Panc1 (cell line): ENCODE results near the gene PRKG1. TPM values are rescaled to one million over a fixed set of nuclear protein-coding genes. Genes with fewer than 3 reads are reported as not detected.
"Not testable (repeated sequence)": the region's sequence is repeated elsewhere in the genome, so short reads cannot be mapped to it uniquely, and the experiment has no call there.

Source experiments
- ATAC-seq: fragments of 200-7000 bp; cut with Tn5 transposase; 2 replicates; pipeline ENCODE4 v1.9.1; 2020; ENCODE audit warnings: mild to moderate bottlenecking, moderate library complexity
- BruUV-seq: library from RNA; stranded (reverse); fragments of 400-500 nt; replicated peaks from 2 replicates; lab custom pipeline; 2021; lab: Mats Ljungman, UMichigan
- CTCF ChIA-PET: fragments of 300-600 bp; sonication (Branson Sonifier 250); formaldehyde crosslinking; loops from one replicate; lab custom pipeline; 2022; ENCODE audit warnings: antibody characterized with exemption; lab: Charles Lee
- POLR2A ChIA-PET: fragments of 300-600 bp; sonication (Branson Sonifier 250); formaldehyde crosslinking; loops from one replicate; lab custom pipeline; 2022; ENCODE audit warnings: antibody characterized with exemption; lab: Charles Lee
- DNase-seq: peaks from one replicate; pipeline ENCODE4 v3.0.0-alpha.2; 2010; ENCODE audit warnings: low read depth, low spot score
- H3K27ac ChIP-seq: 2 replicates; pipeline ENCODE4 v1.5.1; 2011; ENCODE audit warnings: mild to moderate bottlenecking, low read length, inconsistent platforms
- H3K27me3 ChIP-seq: fragments of 200-500 bp; sonication (Bioruptor generic); 2 replicates; pipeline ENCODE4 v1.6.0; 2014; ENCODE audit warnings: low read length, inconsistent platforms; ENCODE audit not compliant: control insufficient read depth, insufficient read depth
- H3K36me3 ChIP-seq: fragments of 200-500 bp; sonication (Bioruptor generic); 2 replicates; pipeline ENCODE4 v1.5.1; 2014; ENCODE audit warnings: inconsistent platforms, mild to moderate bottlenecking, low read length, moderate library complexity; ENCODE audit not compliant: control insufficient read depth, insufficient read depth
- H3K4me1 ChIP-seq: 2 replicates; pipeline ENCODE4 v1.5.1; 2011; ENCODE audit warnings: inconsistent platforms, mild to moderate bottlenecking, low read length, moderate library complexity; ENCODE audit not compliant: control insufficient read depth, insufficient read depth
- H3K4me3 ChIP-seq, 2 experiments: 2 replicates each; pipeline ENCODE4 v1.5.1; 2011 to 2012; ENCODE audit warnings: low read depth in 2 of 2, low read length in 2 of 2, mild to moderate bottlenecking in 2 of 2, inconsistent platforms in 1 of 2, moderate library complexity in 1 of 2
- H3K9me3 ChIP-seq: fragments of 200-500 bp; sonication (Bioruptor generic); 2 replicates; pipeline ENCODE4 v1.5.1; 2014; ENCODE audit warnings: low read depth, mild to moderate bottlenecking, inconsistent platforms, low read length, moderate library complexity; ENCODE audit not compliant: control insufficient read depth, insufficient read depth
- CTCF ChIP-seq: fragments of 450-650 bp; IDR thresholded peaks from 2 replicates; pipeline ENCODE4 v1.5.1; 2017; ENCODE audit warnings: mild to moderate bottlenecking
- POLR2AphosphoS5 ChIP-seq: IDR thresholded peaks from 2 replicates; pipeline ENCODE4 v1.6.1; 2012; ENCODE audit warnings: mild to moderate bottlenecking, low read depth, low read length, moderate library complexity
- SIN3A ChIP-seq: IDR thresholded peaks from 2 replicates; pipeline ENCODE4 v1.6.1; 2012; ENCODE audit warnings: low read depth, mild to moderate bottlenecking, low read length, moderate library complexity, borderline replicate concordance; ENCODE audit not compliant: insufficient read depth
- TCF7L2 ChIP-seq: IDR thresholded peaks from 2 replicates; pipeline ENCODE4 v1.6.1; 2011; ENCODE audit warnings: mild to moderate bottlenecking, low read depth, low read length, inconsistent platforms
- in situ Hi-C: cut with HindIII; loops from 2 replicates; pipeline ENCODE4 v1.10.0; 2016; ENCODE audit warnings: low sequenced_read_pairs, low pct_unique_long_range_greater_than_20kb
- intact Hi-C: fragments of 100-400 bp; cut with micrococcal nuclease; formaldehyde crosslinking; loops from one replicate; pipeline ENCODE4 v1.10.0; 2022; ENCODE audit not compliant: unreplicated experiment
- total RNA-seq: library from RNA; stranded (reverse); gene quantifications from one replicate; pipeline ENCODE4 v1.2.1, GENCODE V29; 2021; ENCODE audit not compliant: unreplicated experiment
- TF ChIP-seq, protein P1 (sequence below), 2 experiments: IDR thresholded peaks; 2 replicates each; pipeline ENCODE4 v1.6.1; 2011 to 2012; ENCODE audit warnings: low read depth in 2 of 2, control low read depth in 1 of 2, low read length in 1 of 2, mild to moderate bottlenecking in 1 of 2, moderate library complexity in 1 of 2; ENCODE audit not compliant: insufficient read depth in 1 of 2

PRKG1 gene
- total RNA-seq, 1 experiment from 2014 or later: 0.92 TPM

DNA sequence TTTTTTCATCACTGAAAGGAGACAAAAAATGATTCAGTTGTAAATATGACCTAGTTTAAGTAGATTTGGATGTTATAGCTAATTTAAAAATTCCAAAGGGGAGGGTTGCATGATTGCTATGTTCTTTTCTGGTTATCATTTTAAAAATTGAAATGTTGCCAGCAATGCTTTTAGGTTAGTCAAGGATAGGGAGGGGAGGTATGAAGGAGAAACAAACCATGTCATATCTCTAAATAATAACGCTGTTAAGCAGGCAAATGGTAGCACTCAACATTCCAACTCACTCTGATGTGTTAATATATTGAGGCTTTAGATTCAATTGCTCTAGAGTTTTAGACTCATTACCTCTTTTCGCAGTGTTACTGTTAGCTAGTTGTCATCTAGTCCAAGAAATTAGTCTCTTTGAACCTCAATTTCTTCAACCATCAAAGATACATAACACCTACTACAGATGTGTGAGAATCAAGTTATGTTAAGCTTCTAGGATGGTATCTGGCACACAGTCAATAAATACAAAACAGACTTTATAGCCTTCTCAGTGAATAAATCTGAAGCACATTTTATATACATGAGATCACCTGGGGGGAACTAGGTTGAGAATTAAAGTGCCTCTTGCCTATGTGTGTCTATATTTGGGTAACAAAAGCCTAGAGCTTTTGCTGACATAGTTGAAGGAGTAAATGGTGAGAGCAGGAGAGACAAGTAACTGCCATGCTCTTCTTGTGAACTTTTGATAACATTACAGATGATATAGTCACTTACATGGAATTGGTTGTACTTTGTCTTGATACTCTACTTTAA lies 500.2 kb downstream of the PRKG1 start:
- Histone ChIP-seq H3K9me3 (no peaks in the 10 kb centered on the region), H3K27ac (no peak overlapping the region), H3K27me3 (no peaks in the 10 kb centered on the region), H3K36me3 (no peaks in the 10 kb centered on the region), H3K4me3 (no peak overlapping the region), H3K4me1 (no peaks in the 10 kb centered on the region)
- ATAC-seq: no peak
- no TSS peak for BruUV-seq
- intact Hi-C loops: no loop called here
- ChIA-PET CTCF (no interaction called here), POLR2A (interaction anchor here (0.6 kb wide), 1 partner anchor 65 kb away, joined by 5 read pairs; no protein-coding TSS in a partner anchor)
- DNase-seq: no peak
- TF ChIP-seq, protein P1, sequence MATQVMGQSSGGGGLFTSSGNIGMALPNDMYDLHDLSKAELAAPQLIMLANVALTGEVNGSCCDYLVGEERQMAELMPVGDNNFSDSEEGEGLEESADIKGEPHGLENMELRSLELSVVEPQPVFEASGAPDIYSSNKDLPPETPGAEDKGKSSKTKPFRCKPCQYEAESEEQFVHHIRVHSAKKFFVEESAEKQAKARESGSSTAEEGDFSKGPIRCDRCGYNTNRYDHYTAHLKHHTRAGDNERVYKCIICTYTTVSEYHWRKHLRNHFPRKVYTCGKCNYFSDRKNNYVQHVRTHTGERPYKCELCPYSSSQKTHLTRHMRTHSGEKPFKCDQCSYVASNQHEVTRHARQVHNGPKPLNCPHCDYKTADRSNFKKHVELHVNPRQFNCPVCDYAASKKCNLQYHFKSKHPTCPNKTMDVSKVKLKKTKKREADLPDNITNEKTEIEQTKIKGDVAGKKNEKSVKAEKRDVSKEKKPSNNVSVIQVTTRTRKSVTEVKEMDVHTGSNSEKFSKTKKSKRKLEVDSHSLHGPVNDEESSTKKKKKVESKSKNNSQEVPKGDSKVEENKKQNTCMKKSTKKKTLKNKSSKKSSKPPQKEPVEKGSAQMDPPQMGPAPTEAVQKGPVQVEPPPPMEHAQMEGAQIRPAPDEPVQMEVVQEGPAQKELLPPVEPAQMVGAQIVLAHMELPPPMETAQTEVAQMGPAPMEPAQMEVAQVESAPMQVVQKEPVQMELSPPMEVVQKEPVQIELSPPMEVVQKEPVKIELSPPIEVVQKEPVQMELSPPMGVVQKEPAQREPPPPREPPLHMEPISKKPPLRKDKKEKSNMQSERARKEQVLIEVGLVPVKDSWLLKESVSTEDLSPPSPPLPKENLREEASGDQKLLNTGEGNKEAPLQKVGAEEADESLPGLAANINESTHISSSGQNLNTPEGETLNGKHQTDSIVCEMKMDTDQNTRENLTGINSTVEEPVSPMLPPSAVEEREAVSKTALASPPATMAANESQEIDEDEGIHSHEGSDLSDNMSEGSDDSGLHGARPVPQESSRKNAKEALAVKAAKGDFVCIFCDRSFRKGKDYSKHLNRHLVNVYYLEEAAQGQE (IDR thresholded peaks at IDR 0.05; ENCODE audit: insufficient read depth in 1 of 2, low read depth in 2 of 2, low read length in 1 of 2): no peak
- TF ChIP-seq TCF7L2 (no peak), SIN3A (no peak), POLR2AphosphoS5 (no peak), CTCF (no peak)
- in situ Hi-C loops: no loop called here

GRCh38 chr10:51581196-51581595 lies 506.9 kb downstream of the PRKG1 start:
- H3K4me1 ChIP-seq, H3K36me3 ChIP-seq, in situ Hi-C loops, ATAC-seq, H3K27ac ChIP-seq, DNase-seq, H3K9me3 ChIP-seq, H3K27me3 ChIP-seq, H3K4me3 ChIP-seq, intact Hi-C loops, BruUV-seq, CTCF ChIA-PET, POLR2A ChIA-PET: not testable (repeated sequence)

GRCh38 chr10:51583976-51584375 lies 509.7 kb downstream of the PRKG1 start:
- Histone ChIP-seq H3K4me3 (no peak overlapping the region), H3K27me3 (no peaks in the 10 kb centered on the region), H3K4me1 (no peaks in the 10 kb centered on the region), H3K9me3 (no peaks in the 10 kb centered on the region), H3K27ac (no peak overlapping the region), H3K36me3 (no peaks in the 10 kb centered on the region)
- intact Hi-C loops (no loop called here), in situ Hi-C loops (no loop called here)
- TF ChIP-seq POLR2AphosphoS5 (no peak), SIN3A (no peak), CTCF (no peak), TCF7L2 (no peak)
- TF ChIP-seq, protein P1 (IDR thresholded peaks at IDR 0.05; ENCODE audit: insufficient read depth in 1 of 2, low read depth in 2 of 2, low read length in 1 of 2): no peak
- ChIA-PET POLR2A (no interaction called here), CTCF (no interaction called here)
- no peak for ATAC-seq
- BruUV-seq: no TSS peak
- DNase-seq: no peak
